Activated T-cell treated with anti-CD3 and anti-CD28 coated beads, Interleukin-2, amount 50 U/mL, for 48 hours (primary cell): ENCODE measurements around the gene LRRC45.

Experiments
- DNase-seq, 2 experiments: peaks; one replicate each; pipeline ENCODE4 v3.0.0-alpha.2; 2020

LRRC45 gene

GRCh38 chr17:81994593-81995462 is 28.3 kb upstream of the LRRC45 start:
- no peak for DNase-seq

DNA sequence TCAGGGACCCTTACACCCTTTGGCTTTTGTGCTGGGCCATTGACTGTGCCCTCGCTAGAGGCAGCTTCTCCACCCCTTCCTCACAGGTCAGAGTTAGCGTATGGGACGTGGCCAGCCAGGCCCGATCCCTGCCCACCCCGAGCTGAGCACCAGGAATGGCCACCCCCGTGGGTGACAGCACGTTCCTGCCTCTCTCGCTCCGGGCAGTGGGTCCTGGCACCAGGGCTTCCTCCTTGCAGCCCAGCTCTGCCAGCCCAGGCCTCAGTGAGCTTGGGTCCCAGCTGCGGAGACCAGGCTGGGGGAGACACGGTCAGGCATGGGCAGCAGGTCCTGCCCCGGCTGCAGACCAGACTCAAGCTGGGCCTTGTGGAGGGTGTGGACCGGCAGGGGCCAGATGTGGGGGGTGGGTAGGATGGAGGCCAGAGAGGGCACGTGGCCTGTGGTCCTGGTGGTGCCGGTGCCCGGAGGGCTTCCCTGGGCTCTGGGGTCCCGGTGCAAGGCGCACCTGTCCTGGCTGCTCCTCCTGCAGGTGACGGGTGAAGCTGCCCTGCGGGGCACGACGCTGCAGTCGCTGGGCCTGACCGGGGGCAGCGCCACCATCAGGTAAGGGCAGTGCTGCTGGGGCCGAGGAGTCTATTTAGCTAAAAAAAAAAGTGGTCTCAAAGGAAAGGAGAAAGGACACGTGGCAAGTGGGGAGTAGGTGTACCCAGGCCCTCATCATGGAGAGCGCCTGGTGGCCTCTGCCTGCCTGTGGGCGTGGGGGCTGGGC is 27.5 kb upstream of the LRRC45 start:
- no peak for DNase-seq

DNA sequence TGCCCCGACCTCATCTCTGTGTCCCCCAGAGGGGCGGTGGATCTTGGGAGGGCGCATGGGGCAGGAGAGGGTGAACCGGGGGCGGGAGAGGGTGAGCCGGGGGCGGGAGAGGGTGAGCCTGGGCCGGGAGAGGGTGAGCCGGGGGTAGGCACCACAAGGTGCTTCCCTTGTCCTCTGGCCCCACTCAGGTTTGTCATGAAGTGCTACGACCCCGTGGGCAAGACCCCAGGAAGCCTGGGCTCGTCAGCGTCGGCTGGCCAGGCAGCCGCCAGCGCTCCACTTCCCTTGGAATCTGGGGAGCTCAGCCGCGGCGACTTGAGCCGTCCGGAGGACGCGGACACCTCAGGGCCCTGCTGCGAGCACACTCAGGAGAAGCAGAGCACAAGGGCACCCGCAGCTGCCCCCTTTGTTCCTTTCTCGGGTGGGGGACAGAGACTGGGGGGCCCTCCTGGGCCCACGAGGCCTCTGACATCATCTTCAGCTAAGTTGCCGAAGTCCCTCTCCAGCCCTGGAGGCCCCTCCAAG is 26.8 kb upstream of the LRRC45 start:
- no peak for DNase-seq

DNA sequence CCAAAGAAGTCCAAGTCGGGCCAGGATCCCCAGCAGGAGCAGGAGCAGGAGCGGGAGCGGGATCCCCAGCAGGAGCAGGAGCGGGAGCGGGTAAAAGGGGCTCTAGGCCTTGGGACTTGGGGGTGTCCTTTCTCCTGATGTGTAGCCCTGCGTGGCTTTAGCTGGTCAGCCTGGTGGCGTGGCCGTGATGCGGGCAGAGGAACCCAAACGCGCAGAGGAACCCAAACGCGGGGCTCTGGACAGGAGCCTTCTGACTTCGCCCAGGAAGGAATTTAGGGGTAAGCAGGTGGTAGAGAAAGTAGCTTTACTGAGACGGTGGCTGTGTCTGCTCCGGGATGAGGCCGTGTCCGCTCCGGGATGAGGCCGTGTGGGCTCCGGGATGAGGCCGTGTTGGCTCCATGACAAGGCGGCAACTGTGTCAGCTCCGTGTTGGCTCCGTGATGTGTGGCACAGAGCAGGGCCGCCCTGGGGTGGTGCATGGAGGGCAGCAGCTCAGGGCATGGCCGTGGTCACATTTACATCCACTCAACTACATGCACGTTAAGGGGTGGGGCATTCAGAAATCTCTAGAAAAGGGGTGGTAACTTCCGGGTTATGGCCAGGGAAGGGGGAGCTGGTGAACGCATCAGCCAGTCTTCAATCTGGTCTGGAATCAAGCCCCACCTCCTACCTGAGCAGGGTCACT is 26.2 kb upstream of the LRRC45 start:
- no peak for DNase-seq

GRCh38 chr17:81998212-81998611 is 24.9 kb upstream of the LRRC45 start:
- DNase-seq, result no peak

DNA sequence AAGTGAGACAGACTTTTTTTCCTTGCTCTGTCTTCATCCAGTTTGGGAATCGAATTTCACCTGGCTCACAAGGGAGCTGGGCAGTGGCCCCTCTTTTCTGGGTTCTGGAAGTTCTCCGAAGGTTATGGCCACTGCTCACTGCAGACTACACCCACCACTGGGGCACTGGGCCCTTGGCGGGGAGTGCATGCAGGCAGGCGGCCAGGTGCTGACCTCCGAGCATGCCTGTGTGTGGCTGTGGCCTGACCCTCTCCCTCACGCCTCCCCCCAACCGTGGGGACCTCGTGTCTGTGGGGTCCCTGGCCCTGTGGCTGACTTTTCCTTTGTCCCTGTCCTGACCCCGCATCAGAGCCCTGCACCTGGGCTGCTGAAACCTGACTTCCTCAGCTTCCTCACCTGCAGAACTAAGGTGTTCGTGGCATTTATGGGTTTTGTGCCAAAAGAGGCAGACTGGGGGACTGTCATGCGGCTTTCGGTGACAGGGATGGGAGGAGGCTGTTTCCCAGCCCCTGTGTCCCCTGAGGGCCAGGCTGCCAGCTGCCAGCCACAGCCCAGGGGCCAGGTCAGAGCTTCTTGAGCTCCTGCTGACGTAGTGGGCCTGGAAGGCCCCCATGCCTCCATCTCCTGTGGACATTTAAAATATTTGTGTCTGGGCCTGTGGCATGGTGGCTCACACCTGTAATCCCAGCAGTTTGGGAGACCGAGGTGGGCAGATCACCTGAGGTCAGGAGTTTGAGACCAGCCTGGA is 24.2 kb upstream of the LRRC45 start:
- DNase-seq, result no peak

DNA sequence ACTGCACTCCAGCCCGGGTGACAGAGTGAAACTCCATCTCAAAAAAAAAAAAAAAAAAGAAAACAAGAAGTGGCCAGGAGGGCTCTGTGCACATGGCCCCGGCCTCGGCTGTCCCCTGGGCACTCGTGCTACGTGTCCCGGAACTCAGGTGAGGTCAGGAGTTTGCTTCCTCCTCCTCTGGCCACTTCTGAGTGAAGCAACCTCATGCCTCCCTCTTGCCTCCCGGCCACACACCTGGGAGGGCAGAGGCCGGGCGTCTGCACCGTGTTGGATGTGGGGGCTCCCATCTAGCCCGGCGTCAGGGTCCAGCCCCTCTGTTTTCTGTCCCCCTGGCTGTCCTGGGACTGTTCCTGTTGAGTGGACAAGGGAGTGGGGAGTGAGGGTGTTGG is 23.5 kb upstream of the LRRC45 start:
- DNase-seq, result no peak

GRCh38 chr17:81999976-82000802 is 22.9 kb upstream of the LRRC45 start:
- DNase-seq, result no peak

DNA sequence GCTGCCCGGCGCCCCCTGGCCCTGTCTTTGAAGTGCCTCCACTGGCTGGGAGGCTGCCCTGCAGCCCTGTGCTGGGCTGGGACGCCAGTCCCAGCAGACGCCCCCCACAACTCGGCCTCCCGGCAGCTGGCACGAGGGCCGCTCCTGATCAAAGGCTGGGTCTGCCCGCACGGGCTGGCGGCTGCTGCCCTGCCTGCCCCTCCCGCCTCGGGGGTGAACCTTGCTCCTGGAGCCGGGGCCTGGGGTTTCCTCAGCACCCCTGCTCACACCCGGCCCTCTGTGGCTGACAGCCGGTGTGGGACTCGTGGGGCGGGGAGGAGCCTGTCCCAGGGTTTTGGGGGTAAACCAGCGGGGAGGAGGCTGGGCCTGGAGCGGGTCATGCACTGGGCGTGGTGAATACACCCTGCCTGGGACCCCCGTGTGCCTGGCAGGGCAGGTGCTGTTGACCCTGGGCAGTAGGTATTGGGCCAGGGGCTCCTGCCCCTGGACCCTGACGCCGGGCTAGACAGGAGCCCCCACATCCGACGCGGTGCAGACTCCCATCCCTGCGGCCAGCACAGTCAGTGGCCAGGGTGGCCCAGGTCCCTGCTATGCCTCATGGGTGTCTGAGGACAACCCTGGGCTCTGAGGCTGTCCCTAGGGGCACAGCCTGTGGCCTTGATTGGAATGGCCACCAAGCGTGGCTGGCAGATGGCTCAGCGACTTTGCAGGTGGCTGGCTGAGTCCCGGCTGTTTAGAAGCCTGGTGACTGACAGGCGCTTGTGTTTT is 22.1 kb upstream of the LRRC45 start:
- no peak for DNase-seq

GRCh38 chr17:82001571-82002056 is 21.5 kb upstream of the LRRC45 start:
- no peak for DNase-seq

GRCh38 chr17:82003411-82004381 is 19.4 kb upstream of the LRRC45 start:
- DNase-seq, result peak; percentile 51 to 62

GRCh38 chr17:82004517-82005455 is 18.3 kb upstream of the LRRC45 start:
- no peak for DNase-seq

DNA sequence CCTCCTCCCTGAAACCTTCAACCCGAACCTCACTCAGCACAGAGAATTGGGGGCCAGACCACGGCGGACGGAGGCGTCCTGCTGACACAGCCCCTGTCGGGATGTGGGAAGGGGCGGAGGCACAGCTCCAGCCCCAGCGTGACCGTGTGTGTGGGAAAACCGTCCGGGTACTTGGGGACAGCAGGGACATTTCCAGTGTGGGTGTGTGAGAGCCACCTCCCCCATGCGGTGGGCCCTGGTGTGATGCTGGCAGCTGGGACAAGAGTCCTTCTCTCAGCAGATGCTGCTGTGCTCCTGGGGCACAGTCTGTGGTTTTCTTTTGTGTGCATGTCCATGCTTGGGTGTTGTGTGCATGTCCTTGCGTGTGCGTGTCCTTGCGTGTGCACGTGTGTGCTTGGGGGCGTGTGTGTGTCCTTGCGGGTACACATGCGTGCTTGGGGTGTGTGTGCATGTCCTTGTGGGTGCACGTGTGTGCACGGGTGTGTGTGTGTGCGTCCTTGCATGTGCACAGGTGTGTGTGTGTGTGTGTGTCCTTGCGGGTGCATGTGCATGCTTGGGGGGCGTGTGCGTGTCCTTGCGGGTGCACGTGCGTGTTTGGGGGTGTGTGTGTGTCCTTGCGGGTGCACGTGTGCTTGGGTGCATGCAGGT is 17.3 kb upstream of the LRRC45 start:
- no peak for DNase-seq

GRCh38 chr17:82006468-82007227 is 16.5 kb upstream of the LRRC45 start:
- no peak for DNase-seq

DNA sequence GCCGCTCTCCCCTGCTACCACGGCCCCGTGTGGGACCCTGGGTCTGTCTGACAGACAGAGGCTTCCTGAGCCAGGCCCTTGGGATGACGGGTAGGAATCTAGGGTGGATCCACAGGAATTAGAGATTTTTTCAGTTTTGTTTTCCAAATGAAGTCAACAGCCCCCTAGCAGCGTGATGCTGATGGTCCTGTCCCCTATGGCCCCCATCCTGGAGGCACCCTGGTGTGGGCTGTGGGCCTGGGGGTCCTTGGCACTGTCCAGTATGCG is 15.9 kb upstream of the LRRC45 start:
- no peak for DNase-seq

- no peak for DNase-seq
These were observed 15.4 kb upstream of the LRRC45 start for GRCh38 chr17:82007495-82008257.
